H1 (cell line): ENCODE measurements around the gene HAS3. TPM values are rescaled to one million over a fixed set of nuclear protein-coding genes. Genes with fewer than 3 reads are reported as not detected.
"Not testable (repeated sequence)": the region's sequence is repeated elsewhere in the genome, so short reads cannot be mapped to it uniquely, and the experiment has no call there.

ENCODE experiments used
- CTCF ChIA-PET: fragments of 300-600 bp; sonication (Branson Sonifier 250); formaldehyde crosslinking; loops from one replicate; lab custom pipeline; 2021; ENCODE audit not compliant: partially characterized antibody; lab: Charles Lee
- POLR2A ChIA-PET: fragments of 300-600 bp; sonication (Branson Sonifier 250); formaldehyde crosslinking; loops from one replicate; lab custom pipeline; 2021; ENCODE audit warnings: inconsistent platforms; ENCODE audit not compliant: partially characterized antibody; lab: Charles Lee
- DNase-seq, 2 experiments: peaks; one replicate each; pipeline versions ENCODE4 v3.0.0 to v3.0.0-alpha.2; 2010 to 2022; ENCODE audit warnings: low spot score in 2 of 2, low read depth in 1 of 2, mixed read lengths in 1 of 2
- FAIRE-seq: peaks from 2 replicates; lab custom pipeline; 2011; peaks lifted over from hg19 to GRCh38; lab: Jason Lieb, UNC
- H2AFZ ChIP-seq: 2 replicates; pipeline ENCODE4 v1.8.1; 2012; ENCODE audit warnings: low read length, inconsistent platforms
- H2AK5ac ChIP-seq: 2 replicates; pipeline ENCODE4 v1.6.1; 2013; ENCODE audit warnings: low read depth, low read length
- H2BK120ac ChIP-seq: replicated peaks from 2 replicates; pipeline ENCODE3; 2013; ENCODE audit warnings: low read depth, low read length, inconsistent platforms
- H2BK12ac ChIP-seq: 2 replicates; pipeline ENCODE4 v1.6.1; 2013; ENCODE audit warnings: low read depth, low read length
- H2BK15ac ChIP-seq: 2 replicates; pipeline ENCODE4 v1.6.1; 2013; ENCODE audit warnings: low read length
- H2BK20ac ChIP-seq: 2 replicates; pipeline ENCODE4 v1.6.1; 2013; ENCODE audit warnings: low read length
- H2BK5ac ChIP-seq: 2 replicates; pipeline ENCODE4 v1.6.1; 2013; ENCODE audit warnings: low read depth, low read length
- H3K14ac ChIP-seq: 2 replicates; pipeline ENCODE4 v1.6.1; 2013; ENCODE audit warnings: inconsistent platforms; ENCODE audit not compliant: insufficient read length
- H3K18ac ChIP-seq: 2 replicates; pipeline ENCODE4 v1.6.1; 2013; ENCODE audit warnings: low read length; ENCODE audit errors: extremely low read depth
- H3K23ac ChIP-seq: 2 replicates; pipeline ENCODE4 v1.6.1; 2013; ENCODE audit warnings: inconsistent platforms; ENCODE audit not compliant: insufficient read length
- H3K23me2 ChIP-seq: 2 replicates; pipeline ENCODE4 v1.6.1; 2013; ENCODE audit warnings: low read depth, low read length
- H3K27ac ChIP-seq: 2 replicates; pipeline ENCODE4 v1.6.1; 2011; ENCODE audit warnings: low read depth, low read length, inconsistent platforms
- H3K27me3 ChIP-seq, 4 experiments: replicated peaks in 1 of 4; 1 replicate in 1 of 4; 2 replicates in 3 of 4; pipeline versions ENCODE4 v1.6.1 to v1.8.1; 2011 to 2013; ENCODE audit warnings: low read length in 3 of 4, mild to moderate bottlenecking in 3 of 4, inconsistent platforms in 2 of 4, mixed read lengths in 2 of 4, moderate library complexity in 1 of 4; ENCODE audit not compliant: control insufficient read depth in 3 of 4, insufficient read depth in 3 of 4; ENCODE audit errors: extremely low read depth in 1 of 4
- H3K36me3 ChIP-seq, 4 experiments: 2 replicates each; pipeline versions ENCODE4 v1.6.1 to v1.8.1; 2011 to 2013; ENCODE audit warnings: mild to moderate bottlenecking in 4 of 4, low read length in 3 of 4, moderate library complexity in 2 of 4, control low read depth in 1 of 4, inconsistent platforms in 1 of 4; ENCODE audit not compliant: insufficient read depth in 4 of 4, control insufficient read depth in 2 of 4
- H3K4ac ChIP-seq: replicated peaks from 2 replicates; pipeline ENCODE3; 2013; ENCODE audit warnings: low read length, low read depth, mixed read lengths, inconsistent platforms; ENCODE audit not compliant: insufficient read length
- H3K4me1 ChIP-seq, 4 experiments: replicated peaks in 1 of 4; 1 replicate in 1 of 4; 2 replicates in 3 of 4; pipeline versions ENCODE4 v1.6.1 to v1.8.1; 2011 to 2013; ENCODE audit warnings: low read length in 3 of 4, inconsistent platforms in 2 of 4, mixed read lengths in 1 of 4; ENCODE audit not compliant: insufficient read depth in 4 of 4, control insufficient read depth in 3 of 4
- H3K4me2 ChIP-seq, 2 experiments: 2 replicates each; pipeline versions ENCODE4 v1.6.1 to v1.8.1; 2011 to 2013; ENCODE audit warnings: low read depth in 2 of 2, low read length in 2 of 2, control low read depth in 1 of 2, inconsistent platforms in 1 of 2, mild to moderate bottlenecking in 1 of 2; ENCODE audit not compliant: insufficient read depth in 1 of 2
- H3K4me3 ChIP-seq, 4 experiments: fragments of 200-600, 300-600 bp in 1 of 4; sonication (generic), shearing (Covaris generic), sonication (Bioruptor Twin) in 1 of 4; 2 replicates each; pipeline versions ENCODE4 v1.5.1 to v1.8.1; 2011 to 2016; ENCODE audit warnings: low read length in 4 of 4, low read depth in 3 of 4, control low read depth in 2 of 4, inconsistent platforms in 2 of 4, mild to moderate bottlenecking in 2 of 4, mixed read lengths in 1 of 4, moderate library complexity in 1 of 4; ENCODE audit not compliant: insufficient read depth in 2 of 4; ENCODE audit errors: extremely low read depth in 1 of 4
- H3K56ac ChIP-seq: replicated peaks from 2 replicates; pipeline ENCODE3; 2013; ENCODE audit warnings: low read depth, mild to moderate bottlenecking, mixed read lengths, low read length, inconsistent platforms; ENCODE audit not compliant: insufficient read length
- H3K79me1 ChIP-seq: 2 replicates; pipeline ENCODE4 v1.6.1; 2013; ENCODE audit warnings: low read depth, low read length, control low read depth
- H3K79me2 ChIP-seq, 2 experiments: 2 replicates each; pipeline versions ENCODE4 v1.6.1 to v1.8.1; 2012 to 2013; ENCODE audit warnings: low read length in 2 of 2, mild to moderate bottlenecking in 2 of 2, inconsistent platforms in 1 of 2; ENCODE audit not compliant: insufficient read depth in 2 of 2, control insufficient read depth in 1 of 2
- H3K9ac ChIP-seq, 4 experiments: replicated peaks in 1 of 4; 1 replicate in 1 of 4; 2 replicates in 3 of 4; pipeline versions ENCODE4 v1.6.1 to v1.8.1; 2011 to 2013; ENCODE audit warnings: low read depth in 3 of 4, low read length in 3 of 4, control low read depth in 2 of 4, mild to moderate bottlenecking in 2 of 4, moderate library complexity in 2 of 4, inconsistent platforms in 1 of 4; ENCODE audit errors: extremely low read depth in 1 of 4
- H3K9me3 ChIP-seq, 2 experiments: 2 replicates each; pipeline versions ENCODE4 v1.6.1 to v1.8.1; 2012 to 2013; ENCODE audit warnings: mild to moderate bottlenecking in 2 of 2, moderate library complexity in 2 of 2, control low read depth in 1 of 2, inconsistent platforms in 1 of 2, low read depth in 1 of 2, low read length in 1 of 2, mixed read lengths in 1 of 2; ENCODE audit not compliant: insufficient read depth in 2 of 2
- H4K20me1 ChIP-seq, 2 experiments: replicated peaks in 1 of 2; 2 replicates each; pipeline versions ENCODE3 to v1.8.1; 2011 to 2013; ENCODE audit warnings: inconsistent platforms in 2 of 2, low read length in 2 of 2, mild to moderate bottlenecking in 1 of 2; ENCODE audit not compliant: insufficient read depth in 2 of 2, control insufficient read depth in 1 of 2
- H4K5ac ChIP-seq: 2 replicates; pipeline ENCODE4 v1.6.1; 2013; ENCODE audit warnings: low read length, low read depth, mixed read lengths, inconsistent platforms; ENCODE audit not compliant: insufficient read length
- H4K8ac ChIP-seq: 2 replicates; pipeline ENCODE4 v1.8.0; 2013; ENCODE audit warnings: mild to moderate bottlenecking, moderate library complexity, low read length, inconsistent platforms; ENCODE audit not compliant: insufficient read depth; ENCODE audit errors: extremely low read depth
- H4K91ac ChIP-seq: replicated peaks from 2 replicates; pipeline ENCODE3; 2013; ENCODE audit warnings: low read length, mixed read lengths, inconsistent platforms; ENCODE audit not compliant: insufficient read length
- WGBS, 2 experiments: shearing (Covaris generic) in 1 of 2; methylation state at CpG; one replicate each; pipeline versions ENCODE4 v1.1.6 to v1.1.7; 2013 to 2015; ENCODE audit warnings: low lambda C conversion rate in 2 of 2, mixed read lengths in 2 of 2, inconsistent platforms in 1 of 2, low coverage in 1 of 2, missing lambda C conversion rate in 1 of 2; ENCODE audit not compliant: insufficient replicate concordance in 2 of 2, insufficient coverage in 1 of 2, insufficient read length in 1 of 2; ENCODE audit errors: extremely low coverage in 1 of 2, missing lambda C conversion rate in 1 of 2; 5-methylcytosine and 5-hydroxymethylcytosine counted together
- polyA plus RNA-seq, 7 experiments: library from polyadenylated mRNA; depleted of rRNA in 3 of 7; stranded (reverse) in 5 of 7; unstranded in 2 of 7; fragments of >200 nt in 5 of 7; fragments of 200-250 nt in 2 of 7; gene quantifications; 1 replicate in 5 of 7; 2 replicates in 1 of 7; 4 replicates in 1 of 7; pipeline versions ENCODE4 v1.2.1 to v1.2.3, GENCODE V29; 2011 to 2013; ENCODE audit warnings: missing spikeins in 2 of 7, mixed read lengths in 2 of 7
- total RNA-seq: library from RNA; stranded (reverse); fragmentation: NEBNext Ultra II Directional; extraction: Animal tissue kit (Norgen Biotek cat#: 25700); gene quantifications from 2 replicates; pipeline ENCODE4 v1.2.1, GENCODE V29; 2021

The HAS3 gene
- total and polyA plus RNA-seq, 2 of the 8 experiments (the other 6 are each of a cell fraction or from before 2014, with no cell fraction given), result 32.1 to 69.6 TPM

- H3K23ac ChIP-seq, H3K79me2 ChIP-seq, H4K20me1 ChIP-seq, H3K9ac ChIP-seq, H3K27me3 ChIP-seq, H4K8ac ChIP-seq, H2AFZ ChIP-seq, H3K56ac ChIP-seq, H3K14ac ChIP-seq, H3K18ac ChIP-seq, H3K79me1 ChIP-seq, H4K91ac ChIP-seq, H2BK5ac ChIP-seq, H3K4me2 ChIP-seq, H2BK15ac ChIP-seq, DNase-seq, H2BK12ac ChIP-seq, H3K9me3 ChIP-seq, H3K4ac ChIP-seq, H3K4me3 ChIP-seq, FAIRE-seq, H2AK5ac ChIP-seq, H3K27ac ChIP-seq, H3K23me2 ChIP-seq, H3K4me1 ChIP-seq, H2BK20ac ChIP-seq, H2BK120ac ChIP-seq, H4K5ac ChIP-seq: not testable (repeated sequence)
- 97% methylated on average over 9 of the region's 9 CpGs; no CpG with 5 or more reads in 1 of the 2 experiments for WGBS, 2 experiments
- peaks cover 26 to 58% (median 44%) of the 10 kb centered on the region in 4 experiments for H3K36me3 ChIP-seq
- CTCF ChIA-PET, result interaction anchor here (0.6 to 5.4 kb wide), 30 partner anchors 9 to 785 kb away, joined by 3 to 65 read pairs (median 3); partner anchors contain the start of gene PDF
- POLR2A ChIA-PET, result interaction anchor here (1.0 to 1.3 kb wide), 2 partner anchors 10 to 177 kb away, joined by 3 read pairs; no protein-coding TSS in a partner anchor
Measured at GRCh38 chr16:69149621-69150020, 44.2 kb downstream of the HAS3 start.
